GM10266 (cell line): ENCODE data around the gene HNF1A.

Experiments
- DNase-seq: peaks from one replicate; pipeline ENCODE4 v3.0.0; 2012; ENCODE audit errors: extremely low spot score
- CTCF ChIP-seq: IDR thresholded peaks from 2 replicates; pipeline ENCODE4 v1.5.1; 2012; ENCODE audit warnings: mild to moderate bottlenecking, low read depth; ENCODE audit not compliant: control insufficient read depth, insufficient read depth; ENCODE audit errors: missing control alignments

Gene HNF1A

DNA sequence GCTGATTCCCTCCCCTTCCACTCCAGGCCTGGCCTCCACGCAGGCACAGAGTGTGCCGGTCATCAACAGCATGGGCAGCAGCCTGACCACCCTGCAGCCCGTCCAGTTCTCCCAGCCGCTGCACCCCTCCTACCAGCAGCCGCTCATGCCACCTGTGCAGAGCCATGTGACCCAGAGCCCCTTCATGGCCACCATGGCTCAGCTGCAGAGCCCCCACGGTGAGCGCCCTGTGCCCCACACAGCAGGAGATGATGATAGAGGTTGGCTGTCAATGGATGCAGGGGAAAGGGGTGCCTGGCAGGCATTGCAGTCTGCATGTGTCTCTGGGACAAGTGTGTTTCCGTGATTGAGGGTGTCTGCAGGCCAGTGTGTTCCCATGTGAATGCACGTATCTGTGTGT lies 19.1 kb downstream of the HNF1A start:
- DNase-seq: no peak
- no peak for TF ChIP-seq CTCF

- no peak for DNase-seq
- TF ChIP-seq CTCF: no peak
Observed at GRCh38 chr12:120998435-120998834, 20.1 kb downstream of the HNF1A start.

- TF ChIP-seq CTCF: no peak
- DNase-seq: no peak
Observed at GRCh38 chr12:120999191-121000120, 21.1 kb downstream of the HNF1A start.

DNA sequence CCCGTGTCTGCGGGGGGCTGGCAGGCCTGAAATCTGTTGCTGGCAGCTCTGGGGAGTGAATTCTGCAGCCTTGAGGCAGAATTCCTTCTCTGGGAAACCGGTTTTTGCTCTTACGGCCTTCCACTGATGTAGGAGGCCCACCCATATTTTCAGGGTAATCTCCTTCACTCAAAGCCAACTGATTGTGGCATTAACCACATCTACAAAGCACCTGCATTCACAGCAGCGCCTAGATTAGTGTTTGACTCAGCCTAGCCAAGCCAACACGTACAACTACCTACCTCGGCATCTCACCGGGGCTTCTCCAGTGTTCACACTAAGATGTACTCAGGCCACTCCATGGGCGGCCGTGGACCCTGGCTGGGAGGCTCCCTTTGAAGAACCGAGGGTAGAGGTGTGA lies 22.2 kb downstream of the HNF1A start:
- DNase-seq: no peak

DNA sequence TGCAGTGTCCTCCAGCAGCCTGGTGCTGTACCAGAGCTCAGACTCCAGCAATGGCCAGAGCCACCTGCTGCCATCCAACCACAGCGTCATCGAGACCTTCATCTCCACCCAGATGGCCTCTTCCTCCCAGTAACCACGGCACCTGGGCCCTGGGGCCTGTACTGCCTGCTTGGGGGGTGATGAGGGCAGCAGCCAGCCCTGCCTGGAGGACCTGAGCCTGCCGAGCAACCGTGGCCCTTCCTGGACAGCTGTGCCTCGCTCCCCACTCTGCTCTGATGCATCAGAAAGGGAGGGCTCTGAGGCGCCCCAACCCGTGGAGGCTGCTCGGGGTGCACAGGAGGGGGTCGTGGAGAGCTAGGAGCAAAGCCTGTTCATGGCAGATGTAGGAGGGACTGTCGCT lies 22.7 kb downstream of the HNF1A start:
- no peak for DNase-seq
- TF ChIP-seq CTCF: no peak

More for the DNA sequence above, 22.2 kb downstream of the HNF1A start:
- TF ChIP-seq CTCF: no peak

DNA sequence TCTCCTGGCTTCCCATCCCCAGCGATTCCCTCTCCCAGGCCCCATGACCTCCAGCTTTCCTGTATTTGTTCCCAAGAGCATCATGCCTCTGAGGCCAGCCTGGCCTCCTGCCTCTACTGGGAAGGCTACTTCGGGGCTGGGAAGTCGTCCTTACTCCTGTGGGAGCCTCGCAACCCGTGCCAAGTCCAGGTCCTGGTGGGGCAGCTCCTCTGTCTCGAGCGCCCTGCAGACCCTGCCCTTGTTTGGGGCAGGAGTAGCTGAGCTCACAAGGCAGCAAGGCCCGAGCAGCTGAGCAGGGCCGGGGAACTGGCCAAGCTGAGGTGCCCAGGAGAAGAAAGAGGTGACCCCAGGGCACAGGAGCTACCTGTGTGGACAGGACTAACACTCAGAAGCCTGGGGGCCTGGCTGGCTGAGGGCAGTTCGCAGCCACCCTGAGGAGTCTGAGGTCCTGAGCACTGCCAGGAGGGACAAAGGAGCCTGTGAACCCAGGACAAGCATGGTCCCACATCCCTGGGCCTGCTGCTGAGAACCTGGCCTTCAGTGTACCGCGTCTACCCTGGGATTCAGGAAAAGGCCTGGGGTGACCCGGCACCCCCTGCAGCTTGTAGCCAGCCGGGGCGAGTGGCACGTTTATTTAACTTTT lies 23.6 kb downstream of the HNF1A start:
- no peak for TF ChIP-seq CTCF
- DNase-seq: no peak

- no peak for DNase-seq
- TF ChIP-seq CTCF: no peak
Observed at GRCh38 chr12:121003650-121004049, 25.3 kb downstream of the HNF1A start.
